HFF-Myc (cell line): ENCODE results near the gene CAMK4.
"Not testable (repeated sequence)": the region's sequence is repeated elsewhere in the genome, so short reads cannot be mapped to it uniquely, and the experiment has no call there.

ENCODE experiments used
- DNase-seq: peaks from one replicate; pipeline ENCODE4 v3.0.0-alpha.2; 2011; ENCODE audit warnings: low read depth; ENCODE audit errors: extremely low read depth
- H3K4me3 ChIP-seq: replicated peaks from 2 replicates; pipeline ENCODE4 v1.5.1; 2011; ENCODE audit warnings: low read depth, mild to moderate bottlenecking, control low read depth, low read length
- TF ChIP-seq, protein P1 (sequence below): IDR thresholded peaks from 2 replicates; pipeline ENCODE4 v1.5.1; 2012; ENCODE audit warnings: mild to moderate bottlenecking, low read depth, low read length, control low read depth; ENCODE audit errors: missing control alignments

The CAMK4 gene

DNA sequence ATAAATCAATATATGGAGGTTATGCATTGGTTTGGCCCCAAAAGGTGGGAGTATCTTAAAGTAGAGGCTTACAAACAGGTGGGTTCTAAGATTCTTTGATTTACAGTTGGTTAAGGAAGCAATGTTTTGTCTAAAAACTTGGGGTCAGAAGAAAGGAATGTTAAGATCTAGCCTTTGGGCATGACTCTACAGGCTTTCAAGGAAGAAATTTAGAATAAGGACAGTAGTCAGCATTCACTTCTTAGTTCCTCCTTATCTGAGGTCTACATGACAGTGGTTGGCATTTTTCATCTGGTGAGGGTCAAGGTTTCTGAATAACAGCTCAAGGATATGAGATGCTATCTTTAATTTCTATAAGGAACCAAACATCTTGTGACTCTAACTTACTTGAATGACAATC, 122.8 kb downstream of the CAMK4 start:
- no peak overlapping the region for H3K4me3 ChIP-seq
- DNase-seq: no peak
- TF ChIP-seq, protein P1, sequence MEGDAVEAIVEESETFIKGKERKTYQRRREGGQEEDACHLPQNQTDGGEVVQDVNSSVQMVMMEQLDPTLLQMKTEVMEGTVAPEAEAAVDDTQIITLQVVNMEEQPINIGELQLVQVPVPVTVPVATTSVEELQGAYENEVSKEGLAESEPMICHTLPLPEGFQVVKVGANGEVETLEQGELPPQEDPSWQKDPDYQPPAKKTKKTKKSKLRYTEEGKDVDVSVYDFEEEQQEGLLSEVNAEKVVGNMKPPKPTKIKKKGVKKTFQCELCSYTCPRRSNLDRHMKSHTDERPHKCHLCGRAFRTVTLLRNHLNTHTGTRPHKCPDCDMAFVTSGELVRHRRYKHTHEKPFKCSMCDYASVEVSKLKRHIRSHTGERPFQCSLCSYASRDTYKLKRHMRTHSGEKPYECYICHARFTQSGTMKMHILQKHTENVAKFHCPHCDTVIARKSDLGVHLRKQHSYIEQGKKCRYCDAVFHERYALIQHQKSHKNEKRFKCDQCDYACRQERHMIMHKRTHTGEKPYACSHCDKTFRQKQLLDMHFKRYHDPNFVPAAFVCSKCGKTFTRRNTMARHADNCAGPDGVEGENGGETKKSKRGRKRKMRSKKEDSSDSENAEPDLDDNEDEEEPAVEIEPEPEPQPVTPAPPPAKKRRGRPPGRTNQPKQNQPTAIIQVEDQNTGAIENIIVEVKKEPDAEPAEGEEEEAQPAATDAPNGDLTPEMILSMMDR: no peak

- DNase-seq: no peak
- TF ChIP-seq, protein P1: no peak
- no peak overlapping the region for H3K4me3 ChIP-seq
These were observed 124.6 kb downstream of the CAMK4 start for GRCh38 chr5:111348661-111349329.

- DNase-seq: no peak
- TF ChIP-seq, protein P1: no peak
- no peak overlapping the region for H3K4me3 ChIP-seq
These were observed 125.2 kb downstream of the CAMK4 start for GRCh38 chr5:111349429-111349828.

DNA sequence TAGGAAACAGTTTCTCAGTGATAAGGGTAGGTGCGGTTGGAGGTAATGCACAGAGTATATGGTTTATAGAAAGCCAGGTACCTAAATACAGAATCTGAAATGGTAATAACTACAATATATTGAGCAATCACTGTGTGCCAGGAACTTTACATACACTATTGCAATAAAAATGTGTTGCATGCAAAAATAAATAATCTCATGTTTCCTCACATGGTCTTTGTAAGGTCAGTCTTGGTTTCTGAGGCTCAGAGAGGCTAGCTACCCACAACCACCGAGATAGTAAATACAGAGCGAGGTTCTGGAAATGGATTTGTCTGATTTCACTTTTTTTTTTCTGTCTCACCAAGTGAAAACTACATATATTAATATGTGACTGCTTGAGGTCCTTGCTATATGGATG, 128.9 kb downstream of the CAMK4 start:
- TF ChIP-seq, protein P1: no peak
- DNase-seq: no peak
- no peak overlapping the region for H3K4me3 ChIP-seq

- DNase-seq, H3K4me3 ChIP-seq: not testable (repeated sequence)
These were observed 134.5 kb downstream of the CAMK4 start for GRCh38 chr5:111358726-111359125.

- no peak for DNase-seq
- H3K4me3 ChIP-seq: no peak overlapping the region
- TF ChIP-seq, protein P1: no peak
These were observed 136.0 kb downstream of the CAMK4 start for GRCh38 chr5:111360173-111360572.

DNA sequence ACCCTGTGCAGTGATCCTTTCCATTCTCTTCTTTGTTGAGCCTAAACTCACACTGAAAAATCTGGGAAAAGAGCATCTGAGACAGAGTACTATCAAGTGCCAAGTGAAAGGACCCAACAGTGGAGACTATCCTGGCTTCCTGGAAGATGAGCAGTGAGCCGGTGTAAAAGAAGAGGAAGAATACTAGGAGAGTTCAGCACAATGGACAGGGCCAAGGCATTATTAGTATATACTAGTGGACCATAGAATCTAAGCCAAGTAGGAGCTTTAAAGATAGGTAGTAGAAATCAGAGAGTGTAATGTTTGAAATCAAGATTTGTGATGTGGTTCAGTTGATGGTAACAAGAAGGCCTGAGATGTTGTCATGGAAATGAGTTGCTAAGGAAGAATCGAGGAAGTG, 140.8 kb downstream of the CAMK4 start:
- no peak for DNase-seq
- no peak overlapping the region for H3K4me3 ChIP-seq
- TF ChIP-seq, protein P1: no peak
